Ishikawa (cell line): ENCODE measurements around the gene UQCC3.

ENCODE experiments used
- EP300 ChIP-seq: IDR thresholded peaks from 2 replicates; pipeline ENCODE4 v1.6.1; 2012; ENCODE audit warnings: borderline replicate concordance
- NFIC ChIP-seq: IDR thresholded peaks from 2 replicates; pipeline ENCODE4 v1.6.1; 2012
- YY1 ChIP-seq: IDR thresholded peaks from 2 replicates; pipeline ENCODE4 v1.6.1; 2012; ENCODE audit warnings: low read depth

- no peak for TF ChIP-seq YY1
- 0 out of 2 replicates have a peak, but pooled peaks have one; percentile 1 for TF ChIP-seq NFIC
- 0 out of 2 replicates have a peak, but pooled peaks have one; percentile 32 for TF ChIP-seq EP300
Measured at GRCh38 chr11:62665599-62666258, 5.7 kb upstream of the UQCC3 start.
